ENCODE measurements around the gene COL6A6.
"Not testable (repeated sequence)": the region's sequence is repeated elsewhere in the genome, so short reads cannot be mapped to it uniquely, and the experiment has no call there.

Gene COL6A6

GRCh38 chr3:130533247-130533646, 16.3 kb downstream of the COL6A6 start:
- DNase-seq = no peak

DNA sequence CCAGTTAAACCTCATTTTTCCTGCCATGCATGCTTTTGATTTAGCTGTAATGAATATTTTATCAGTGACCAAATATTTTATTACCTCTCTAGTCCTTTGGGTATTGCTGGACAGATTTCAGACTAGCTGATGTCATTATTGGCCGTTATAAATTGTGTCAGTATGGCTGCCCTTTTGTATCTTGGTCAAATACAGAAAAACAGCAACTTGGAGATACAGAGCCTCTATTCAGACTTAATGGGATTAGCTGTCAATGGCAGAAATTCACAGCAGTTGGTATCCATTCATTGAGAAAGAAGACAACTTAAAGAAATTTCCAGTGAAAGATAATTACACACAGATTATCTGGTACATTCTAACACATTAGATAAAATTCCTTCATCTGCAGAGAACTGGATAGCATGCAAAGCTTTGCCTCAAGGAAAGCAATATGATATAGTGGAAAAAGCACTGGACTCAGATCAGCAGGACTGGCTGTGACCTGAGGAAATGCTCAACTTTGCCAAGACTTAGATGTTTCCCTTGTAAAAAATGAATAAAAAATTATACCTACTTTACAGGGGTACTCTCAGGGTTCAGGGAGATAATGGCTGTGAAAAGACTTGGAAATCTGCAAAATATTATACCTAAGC, 20.8 kb downstream of the COL6A6 start:
- DNase-seq = no peak

GRCh38 chr3:130539005-130539404, 22.0 kb downstream of the COL6A6 start:
- no peak for DNase-seq

- DNase-seq = no peak
Measured at GRCh38 chr3:130543322-130543721, 26.3 kb downstream of the COL6A6 start.

GRCh38 chr3:130546920-130547679, 30.1 kb downstream of the COL6A6 start:
- no peak for DNase-seq

GRCh38 chr3:130547680-130548065, 30.7 kb downstream of the COL6A6 start:
- not testable (repeated sequence) for DNase-seq

DNA sequence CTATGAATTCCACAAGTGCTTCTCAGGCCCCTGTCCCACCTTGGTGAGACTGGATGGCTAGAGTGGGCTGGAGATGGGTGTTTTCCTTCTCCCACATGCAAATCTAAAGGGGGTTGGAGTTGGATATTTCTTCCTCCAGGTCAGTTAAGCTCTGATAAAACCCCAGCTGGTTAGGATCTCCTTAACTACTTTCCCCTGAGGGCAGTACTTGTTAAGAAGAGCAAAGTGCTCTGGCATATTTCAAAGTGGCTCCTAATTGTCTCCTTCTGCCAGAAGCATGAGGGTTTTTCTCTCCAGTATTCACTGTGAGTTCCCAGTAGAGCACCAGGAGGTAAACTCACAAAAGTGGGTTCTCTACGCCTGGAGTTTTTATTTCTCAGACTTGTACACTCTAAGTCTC, 31.4 kb downstream of the COL6A6 start:
- DNase-seq = no peak

- DNase-seq = no peak
Measured at GRCh38 chr3:130557336-130558035, 40.5 kb downstream of the COL6A6 start.

DNA sequence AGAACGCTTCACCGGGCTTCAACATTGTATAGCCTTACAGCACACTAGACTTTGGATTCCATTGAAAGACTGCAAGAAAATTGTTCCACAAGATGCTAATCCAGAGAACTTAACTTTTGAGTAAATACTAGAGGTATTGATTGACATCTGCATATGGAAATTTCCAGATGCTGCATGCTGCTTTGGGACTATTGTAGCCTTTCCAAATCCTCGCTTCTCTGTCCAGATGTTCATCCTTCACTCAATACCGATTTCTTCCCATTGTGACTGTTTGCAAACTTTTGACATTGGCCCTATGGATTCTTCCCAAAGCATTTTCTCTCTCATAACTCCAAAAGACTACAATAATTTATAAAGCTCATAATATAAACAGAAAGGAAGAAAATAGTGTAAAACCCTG, 41.4 kb downstream of the COL6A6 start:
- DNase-seq = no peak

- no peak for DNase-seq
Measured at GRCh38 chr3:130565224-130565623, 48.2 kb downstream of the COL6A6 start.

Measured in NCI-H2029 treated with DMSO at 0.1 percent for 48 hours (cell line).